Measurements from ENCODE around the gene LRIG1. TPM values are rescaled to one million over a fixed set of nuclear protein-coding genes. Genes with fewer than 3 reads are reported as not detected.

The LRIG1 gene
- total and polyA plus RNA-seq, 5 donors from 2014 or later, result 46.7 to 81.3 (median 67.3) TPM

DNA sequence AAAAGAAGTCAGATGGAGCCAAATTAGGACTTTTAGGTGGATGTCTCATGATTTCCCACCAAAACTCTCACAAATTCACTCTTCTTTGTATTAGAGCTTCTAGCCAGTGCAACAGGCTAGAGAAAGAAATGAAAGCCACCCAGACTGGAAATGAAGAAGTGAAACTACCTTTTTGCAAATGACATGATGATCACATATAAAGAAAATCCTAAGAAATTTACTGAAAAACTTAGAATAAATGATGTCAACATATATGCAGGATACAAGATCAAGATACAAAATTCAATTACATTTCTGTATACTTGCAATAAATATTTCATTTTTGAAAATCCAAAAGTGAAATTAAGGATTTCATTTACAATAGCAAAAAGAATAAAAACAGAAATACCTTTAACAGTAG is 110.8 kb downstream of the LRIG1 start:
- H3K4me3 ChIP-seq (ENCODE audit: low read depth, low read length), result peak overlapping the region; percentile 82
- peak in 1 of 3 donors; percentile 27 for DNase-seq
- ATAC-seq (ENCODE audit: low read depth in 2 of 2), result no peak
- Mint-ChIP-seq H3K36me3 (peaks cover 68% of the 10 kb centered on the region), H3K27ac (peak overlapping the region; percentile 62 to 88 (median 69)), H3K4me3 (peak overlapping the region; percentile 46 to 86 (median 65)), H3K9me3 (peaks cover 0 to 4% (median 0%) of the 10 kb centered on the region in 7 donors), H3K27me3 (no peaks in the 10 kb centered on the region), H3K4me1 (peaks cover 36 to 88% (median 76%) of the 10 kb centered on the region in 4 donors)
- H3K9me3 ChIP-seq (ENCODE audit: control insufficient read depth in 2 of 2, low read length in 2 of 2), result no peaks in the 10 kb centered on the region
- H3K36me3 ChIP-seq (ENCODE audit: control insufficient read depth, insufficient read depth, low read length), result peaks cover 46% of the 10 kb centered on the region
- H3K27ac ChIP-seq (ENCODE audit: insufficient read depth, low read length, poor library complexity, severe bottlenecking), result no peak overlapping the region
- H3K4me1 ChIP-seq (ENCODE audit: control insufficient read depth, insufficient read depth, low read length, poor library complexity, severe bottlenecking), result peaks cover 42% of the 10 kb centered on the region
- no peaks in the 10 kb centered on the region for H3K27me3 ChIP-seq (ENCODE audit: control insufficient read depth, insufficient read depth, low read length)

DNA sequence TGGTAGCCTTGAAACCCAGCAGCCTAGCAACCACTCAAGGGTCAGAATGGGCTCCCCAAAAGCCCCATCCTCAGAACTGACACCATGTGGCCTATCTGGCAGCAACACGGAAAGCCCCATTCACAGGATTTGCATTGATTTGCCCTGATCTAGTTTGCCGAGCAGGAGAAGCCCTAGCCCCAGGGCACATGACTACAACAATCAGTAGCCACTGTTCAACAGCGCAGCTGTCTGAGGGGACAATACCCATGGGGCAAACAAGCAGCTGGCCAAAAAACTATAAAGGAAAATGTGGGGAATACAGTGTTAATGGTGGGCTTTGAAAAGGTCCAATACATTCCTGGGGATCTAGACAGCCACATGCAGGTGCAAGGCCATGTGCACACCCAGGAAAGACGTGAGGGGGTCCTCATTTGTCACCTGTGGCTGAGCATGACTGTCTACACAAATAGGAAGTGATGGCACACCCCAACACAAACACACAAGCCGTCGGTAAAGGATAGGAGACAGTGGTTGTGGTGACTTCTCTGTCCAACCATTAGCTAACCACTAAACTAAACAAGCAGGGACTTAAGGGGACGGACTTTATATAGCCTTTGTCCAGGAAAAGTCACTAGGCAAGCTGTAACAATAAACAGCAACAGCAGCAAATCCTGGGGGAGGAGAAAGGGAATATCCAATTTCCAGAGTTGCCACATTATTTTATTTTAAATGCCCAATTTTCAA is 113.7 kb downstream of the LRIG1 start:
- Mint-ChIP-seq H3K9me3 (peaks cover 0 to 4% (median 0%) of the 10 kb centered on the region in 7 donors), H3K4me3 (no peak overlapping the region), H3K27ac (peak overlapping the region; percentile 72 to 91 (median 77)), H3K27me3 (no peaks in the 10 kb centered on the region), H3K4me1 (peaks cover 28 to 58% (median 51%) of the 10 kb centered on the region in 4 donors), H3K36me3 (peaks cover 71% of the 10 kb centered on the region)
- H3K4me3 ChIP-seq (ENCODE audit: low read depth, low read length), result no peak overlapping the region
- H3K9me3 ChIP-seq (ENCODE audit: control insufficient read depth in 2 of 2, low read length in 2 of 2), result no peaks in the 10 kb centered on the region
- no peak overlapping the region for H3K27ac ChIP-seq (ENCODE audit: insufficient read depth, low read length, poor library complexity, severe bottlenecking)
- H3K27me3 ChIP-seq (ENCODE audit: control insufficient read depth, insufficient read depth, low read length), result no peaks in the 10 kb centered on the region
- DNase-seq (no peak), ATAC-seq (ENCODE audit: low read depth in 2 of 2) (peak in 1 of 2 donors; percentile 27)
- peaks cover 67% of the 10 kb centered on the region for H3K36me3 ChIP-seq (ENCODE audit: control insufficient read depth, insufficient read depth, low read length)
- peaks cover 15% of the 10 kb centered on the region for H3K4me1 ChIP-seq (ENCODE audit: control insufficient read depth, insufficient read depth, low read length, poor library complexity, severe bottlenecking)

DNA sequence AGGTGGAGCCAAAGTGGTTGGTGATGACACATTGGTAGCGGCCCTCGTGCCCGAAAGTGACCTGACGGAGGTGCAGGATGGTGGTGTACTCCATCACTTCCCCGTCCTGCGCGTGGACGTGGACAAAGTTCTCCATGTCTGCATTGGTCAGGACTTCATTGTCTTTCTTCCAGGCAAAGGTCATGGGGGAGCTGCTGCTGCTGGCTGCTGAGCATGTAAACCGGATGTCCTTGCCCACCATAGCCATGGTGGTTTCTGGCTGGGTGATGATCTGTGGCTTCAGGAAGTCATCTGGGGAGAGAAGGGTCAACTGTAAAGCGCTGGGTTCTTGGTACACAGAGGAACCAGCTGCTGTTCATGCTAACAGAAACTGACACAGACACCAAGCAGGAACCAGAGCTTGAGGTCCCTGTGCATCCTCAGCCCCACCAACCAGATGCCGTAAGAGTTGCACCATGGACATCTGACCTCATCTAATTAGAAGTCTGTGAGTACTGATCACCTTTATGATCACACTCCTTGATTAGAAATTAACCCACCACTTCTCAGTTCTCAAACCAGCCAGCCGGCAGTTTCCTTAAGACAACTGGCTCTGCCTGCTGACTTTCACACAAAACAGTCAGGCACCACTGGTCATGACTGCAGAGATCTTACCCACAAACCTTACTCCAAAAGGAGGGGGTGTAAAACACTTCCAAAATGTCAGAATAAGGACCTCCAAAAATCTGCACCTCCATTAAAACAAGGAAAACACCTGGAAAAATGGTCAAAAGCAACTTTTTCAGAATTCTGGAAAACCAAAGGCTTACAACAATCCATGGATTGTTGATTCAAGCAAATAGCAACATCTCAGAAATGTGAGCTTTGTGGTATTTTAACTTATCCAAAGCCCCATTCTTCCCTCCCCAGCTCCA is 114.6 kb downstream of the LRIG1 start:
- peaks cover 0 to 4% (median 0%) of the 10 kb centered on the region in 7 donors for H3K9me3 Mint-ChIP-seq
- H3K36me3 Mint-ChIP-seq, result peaks cover 71% of the 10 kb centered on the region
- no peak overlapping the region for H3K27ac ChIP-seq (ENCODE audit: insufficient read depth, low read length, poor library complexity, severe bottlenecking)
- no peak overlapping the region for H3K4me3 ChIP-seq (ENCODE audit: low read depth, low read length)
- no peak for ATAC-seq (ENCODE audit: low read depth in 2 of 2)
- H3K4me1 ChIP-seq (ENCODE audit: control insufficient read depth, insufficient read depth, low read length, poor library complexity, severe bottlenecking), result peaks cover 10% of the 10 kb centered on the region
- peaks cover 25 to 51% (median 43%) of the 10 kb centered on the region in 4 donors for H3K4me1 Mint-ChIP-seq
- no peak overlapping the region for H3K4me3 Mint-ChIP-seq
- DNase-seq, result no peak
- peaks cover 68% of the 10 kb centered on the region for H3K36me3 ChIP-seq (ENCODE audit: control insufficient read depth, insufficient read depth, low read length)
- no peaks in the 10 kb centered on the region for H3K27me3 Mint-ChIP-seq
- H3K27ac Mint-ChIP-seq, result peak overlapping the region; percentile 2 to 77 (median 67)
- no peaks in the 10 kb centered on the region for H3K27me3 ChIP-seq (ENCODE audit: control insufficient read depth, insufficient read depth, low read length)
- H3K9me3 ChIP-seq (ENCODE audit: control insufficient read depth in 2 of 2, low read length in 2 of 2), result no peaks in the 10 kb centered on the region

GRCh38 chr3:66385066-66385465 is 115.8 kb downstream of the LRIG1 start:
- Mint-ChIP-seq H3K4me1 (peaks cover 19 to 39% (median 33%) of the 10 kb centered on the region in 4 donors), H3K9me3 (peaks cover 0 to 4% (median 0%) of the 10 kb centered on the region in 7 donors)
- H3K27ac ChIP-seq (ENCODE audit: insufficient read depth, low read length, poor library complexity, severe bottlenecking), result no peak overlapping the region

DNA sequence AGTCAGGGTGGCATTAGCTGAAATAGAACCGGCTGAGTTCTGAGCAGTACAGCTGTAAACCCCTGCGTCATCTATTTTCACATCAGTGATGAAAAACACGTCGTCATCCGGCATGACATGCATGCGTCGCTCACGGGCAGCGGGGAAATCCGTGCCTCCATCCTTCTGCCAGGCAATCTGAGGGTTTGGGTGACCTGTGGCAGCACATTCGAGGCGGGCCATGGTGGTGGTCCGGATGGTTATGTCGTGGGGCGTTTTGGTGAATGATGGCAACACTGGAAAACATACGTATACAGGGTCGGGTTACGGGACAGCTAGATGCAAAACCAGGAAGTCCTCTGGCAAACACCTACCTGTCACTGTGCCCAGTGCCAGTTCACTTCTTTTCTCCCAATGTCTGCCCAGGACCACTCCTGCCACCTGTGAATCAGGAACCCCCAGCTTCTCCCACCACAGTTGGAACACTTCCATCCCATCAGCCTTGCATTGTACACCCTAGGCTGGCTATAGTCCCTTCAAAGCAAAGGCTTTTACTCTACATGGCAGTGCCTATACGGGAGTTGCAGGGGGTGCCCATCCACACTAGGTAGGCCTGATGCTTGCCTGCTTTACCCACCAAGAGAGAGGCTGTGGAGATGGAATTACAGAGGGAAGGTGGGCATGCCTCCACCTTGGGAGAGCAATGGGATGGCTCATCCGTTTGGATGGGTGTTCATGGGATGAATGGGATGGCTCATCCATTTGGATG is 116.7 kb downstream of the LRIG1 start:
- no peak overlapping the region for H3K27ac ChIP-seq (ENCODE audit: insufficient read depth, low read length, poor library complexity, severe bottlenecking)
- H3K27me3 Mint-ChIP-seq, result no peaks in the 10 kb centered on the region
- H3K27ac Mint-ChIP-seq, result peak overlapping the region; percentile 78 to 96 (median 89)
- no peak for DNase-seq
- peaks cover 17 to 38% (median 25%) of the 10 kb centered on the region in 4 donors for H3K4me1 Mint-ChIP-seq
- no peak for ATAC-seq (ENCODE audit: low read depth in 2 of 2)
- H3K4me3 ChIP-seq (ENCODE audit: low read depth, low read length), result no peak overlapping the region
- no peaks in the 10 kb centered on the region for H3K9me3 ChIP-seq (ENCODE audit: control insufficient read depth in 2 of 2, low read length in 2 of 2)
- peaks cover 2% of the 10 kb centered on the region for H3K4me1 ChIP-seq (ENCODE audit: control insufficient read depth, insufficient read depth, low read length, poor library complexity, severe bottlenecking)
- no peak overlapping the region for H3K4me3 Mint-ChIP-seq
- peaks cover 0 to 4% (median 0%) of the 10 kb centered on the region in 7 donors for H3K9me3 Mint-ChIP-seq
- H3K27me3 ChIP-seq (ENCODE audit: control insufficient read depth, insufficient read depth, low read length), result no peaks in the 10 kb centered on the region
- H3K36me3 Mint-ChIP-seq, result peaks cover 78% of the 10 kb centered on the region
- peaks cover 85% of the 10 kb centered on the region for H3K36me3 ChIP-seq (ENCODE audit: control insufficient read depth, insufficient read depth, low read length)

More at GRCh38 chr3:66385066-66385465, 115.8 kb downstream of the LRIG1 start:
- Mint-ChIP-seq H3K27me3 (no peaks in the 10 kb centered on the region), H3K4me3 (no peak overlapping the region), H3K36me3 (peaks cover 69% of the 10 kb centered on the region), H3K27ac (peak overlapping the region in 2 of 3 donors; percentile 26 to 62)
- Histone ChIP-seq H3K4me1 (ENCODE audit: control insufficient read depth, insufficient read depth, low read length, poor library complexity, severe bottlenecking) (peaks cover 10% of the 10 kb centered on the region), H3K9me3 (ENCODE audit: control insufficient read depth in 2 of 2, low read length in 2 of 2) (no peaks in the 10 kb centered on the region), H3K27me3 (ENCODE audit: control insufficient read depth, insufficient read depth, low read length) (no peaks in the 10 kb centered on the region), H3K4me3 (ENCODE audit: low read depth, low read length) (no peak overlapping the region), H3K36me3 (ENCODE audit: control insufficient read depth, insufficient read depth, low read length) (peaks cover 76% of the 10 kb centered on the region)
- no peak for DNase-seq
- no peak for ATAC-seq (ENCODE audit: low read depth in 2 of 2)

DNA sequence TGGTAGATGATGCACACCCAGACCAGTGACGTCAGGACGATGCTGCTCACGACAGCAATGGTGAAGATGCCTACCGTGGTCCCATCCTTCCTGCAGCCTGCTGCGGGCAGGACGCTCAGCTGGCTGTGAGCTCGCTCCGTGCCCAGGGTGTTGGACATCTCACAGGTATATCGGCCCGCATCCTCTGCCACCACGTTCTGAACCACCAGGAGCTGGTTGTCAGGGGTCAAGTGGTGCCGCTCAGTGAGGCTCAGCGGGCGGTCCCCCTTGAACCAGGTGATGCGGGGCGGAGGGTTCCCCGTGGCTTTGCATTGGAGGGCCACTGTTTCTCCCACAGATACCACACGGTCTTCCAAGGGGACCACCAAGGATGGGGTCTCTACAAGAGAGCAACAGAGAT is 117.8 kb downstream of the LRIG1 start:
- no peaks in the 10 kb centered on the region for H3K27me3 ChIP-seq (ENCODE audit: control insufficient read depth, insufficient read depth, low read length)
- H3K9me3 ChIP-seq (ENCODE audit: control insufficient read depth in 2 of 2, low read length in 2 of 2), result no peaks in the 10 kb centered on the region
- no peak for ATAC-seq (ENCODE audit: low read depth in 2 of 2)
- H3K4me3 ChIP-seq (ENCODE audit: low read depth, low read length), result no peak overlapping the region
- H3K27me3 Mint-ChIP-seq, result no peaks in the 10 kb centered on the region
- H3K36me3 ChIP-seq (ENCODE audit: control insufficient read depth, insufficient read depth, low read length), result peaks cover 90% of the 10 kb centered on the region
- no peak for DNase-seq
- peak overlapping the region in 1 of 3 donors; percentile 89 for H3K27ac Mint-ChIP-seq
- peaks cover 76% of the 10 kb centered on the region for H3K36me3 Mint-ChIP-seq
- peaks cover 13 to 38% (median 20%) of the 10 kb centered on the region in 4 donors for H3K4me1 Mint-ChIP-seq
- no peaks in the 10 kb centered on the region for H3K9me3 Mint-ChIP-seq
- H3K4me3 Mint-ChIP-seq, result no peak overlapping the region
- peaks cover 7% of the 10 kb centered on the region for H3K4me1 ChIP-seq (ENCODE audit: control insufficient read depth, insufficient read depth, low read length, poor library complexity, severe bottlenecking)
- no peak overlapping the region for H3K27ac ChIP-seq (ENCODE audit: insufficient read depth, low read length, poor library complexity, severe bottlenecking)

GRCh38 chr3:66382142-66382541 is 118.7 kb downstream of the LRIG1 start:
- Mint-ChIP-seq H3K4me3 (no peak overlapping the region), H3K27me3 (no peaks in the 10 kb centered on the region), H3K4me1 (peaks cover 15 to 41% (median 21%) of the 10 kb centered on the region in 4 donors), H3K27ac (peak overlapping the region; percentile 44 to 66 (median 59)), H3K36me3 (peaks cover 78% of the 10 kb centered on the region), H3K9me3 (no peaks in the 10 kb centered on the region)
- no peak for DNase-seq
- peaks cover 16% of the 10 kb centered on the region for H3K4me1 ChIP-seq (ENCODE audit: control insufficient read depth, insufficient read depth, low read length, poor library complexity, severe bottlenecking)
- no peaks in the 10 kb centered on the region for H3K27me3 ChIP-seq (ENCODE audit: control insufficient read depth, insufficient read depth, low read length)
- no peak overlapping the region for H3K4me3 ChIP-seq (ENCODE audit: low read depth, low read length)
- H3K36me3 ChIP-seq (ENCODE audit: control insufficient read depth, insufficient read depth, low read length), result peaks cover 92% of the 10 kb centered on the region
- no peak overlapping the region for H3K27ac ChIP-seq (ENCODE audit: insufficient read depth, low read length, poor library complexity, severe bottlenecking)
- no peak for ATAC-seq (ENCODE audit: low read depth in 2 of 2)
- H3K9me3 ChIP-seq (ENCODE audit: control insufficient read depth in 2 of 2, low read length in 2 of 2), result no peaks in the 10 kb centered on the region

Measured in CD4-positive, CD25-positive, alpha-beta regulatory T cell (primary cell).